GM12878 (cell line): Measurements from ENCODE around the gene RORC. TPM values are rescaled to one million over a fixed set of nuclear protein-coding genes. Genes with fewer than 3 reads are reported as not detected.

Source experiments
- ATAC-seq: fragments of 200-7000 bp; cut with Tn5 transposase; 3 replicates; pipeline ENCODE4 v1.9.1; 2020; ENCODE audit warnings: mild to moderate bottlenecking, moderate library complexity
- BruUV-seq: library from RNA; stranded (reverse); fragments of 400-500 nt; replicated peaks from 2 replicates; lab custom pipeline; 2021; lab: Mats Ljungman, UMichigan
- CTCF ChIA-PET: fragments of 300-600 bp; sonication (Branson Sonifier 250); formaldehyde crosslinking; extraction: SDS; loops from one replicate; lab custom pipeline; 2021; ENCODE audit warnings: inconsistent platforms; lab: Yijun Ruan, JAX
- POLR2A ChIA-PET: fragments of 350-600 bp; formaldehyde crosslinking; extraction: SDS; loops from one replicate; lab custom pipeline; 2021; ENCODE audit warnings: inconsistent platforms; lab: Charles Lee
- RAD21 ChIA-PET: fragments of 300-600 bp; sonication (Branson Sonifier 250); formaldehyde crosslinking; loops from one replicate; lab custom pipeline; 2023; ENCODE audit warnings: antibody characterized with exemption; ENCODE audit not compliant: unreplicated experiment; lab: Charles Lee
- SMC1A ChIA-PET: fragments of 300-600 bp; sonication (Branson Sonifier 250); formaldehyde crosslinking; loops from one replicate; lab custom pipeline; 2023; ENCODE audit not compliant: unreplicated experiment, uncharacterized antibody; lab: Charles Lee
- DNase-seq: peaks from one replicate; pipeline ENCODE4 v3.0.0-alpha.2; 2011; ENCODE audit warnings: low read depth, low spot score
- FAIRE-seq: peaks from 3 replicates; lab custom pipeline; 2011; peaks lifted over from hg19 to GRCh38; lab: Jason Lieb, UNC
- H2AFZ ChIP-seq: 2 replicates; pipeline ENCODE4 v1.6.0; 2011; ENCODE audit warnings: low read depth, low read length, control low read depth; ENCODE audit not compliant: control insufficient read depth
- H3K27ac ChIP-seq: 2 replicates; pipeline ENCODE4 v1.5.1; 2011; ENCODE audit warnings: control low read depth; ENCODE audit not compliant: control insufficient read depth, insufficient read depth
- H3K27me3 ChIP-seq, 2 experiments: replicated peaks in 1 of 2; 2 replicates each; pipeline versions ENCODE4 v1.6.0 to v1.6.1; 2011; ENCODE audit warnings: low read length in 1 of 2; ENCODE audit not compliant: control insufficient read depth in 2 of 2, insufficient read depth in 2 of 2
- H3K36me3 ChIP-seq, 2 experiments: 2 replicates each; pipeline ENCODE4 v1.5.1; 2011; ENCODE audit warnings: low read length in 1 of 2; ENCODE audit not compliant: control insufficient read depth in 2 of 2, insufficient read depth in 2 of 2
- H3K4me1 ChIP-seq: 2 replicates; pipeline ENCODE4 v1.6.1; 2011; ENCODE audit warnings: mild to moderate bottlenecking, low read length, moderate library complexity, mixed read lengths; ENCODE audit not compliant: control insufficient read depth, insufficient read depth
- H3K4me2 ChIP-seq: 2 replicates; pipeline ENCODE4 v1.6.0; 2011; ENCODE audit warnings: control low read depth; ENCODE audit not compliant: control insufficient read depth, insufficient read depth
- H3K4me3 ChIP-seq: fragments of 200-600 bp; sonication (generic); 2 replicates; pipeline ENCODE4 v1.5.1; 2016
- H3K79me2 ChIP-seq: 2 replicates; pipeline ENCODE4 v1.6.0; 2011; ENCODE audit warnings: low read length; ENCODE audit not compliant: control insufficient read depth, insufficient read depth
- H3K9ac ChIP-seq: 2 replicates; pipeline ENCODE4 v1.8.0; 2011; ENCODE audit warnings: low read length, control low read depth, mixed read lengths; ENCODE audit not compliant: control insufficient read depth, insufficient read depth
- H3K9me3 ChIP-seq: replicated peaks from 3 replicates; pipeline ENCODE4 v1.5.1; 2011; ENCODE audit warnings: mild to moderate bottlenecking, low read length; ENCODE audit not compliant: control insufficient read depth, insufficient read depth
- H4K20me1 ChIP-seq: 2 replicates; pipeline ENCODE4 v1.6.0; 2011; ENCODE audit not compliant: control insufficient read depth, insufficient read depth
- CEBPB ChIP-seq, 2 experiments: fragments of 150-350 bp in 1 of 2; IDR thresholded peaks; 2 replicates each; pipeline ENCODE4 v1.6.1; 2012 to 2014; ENCODE audit warnings: low read depth in 2 of 2, low read length in 2 of 2, borderline replicate concordance in 1 of 2, inconsistent platforms in 1 of 2
- HDAC2 ChIP-seq: fragments of 200-600 bp; sonication (generic); IDR thresholded peaks from 2 replicates; pipeline ENCODE4 v1.6.1; 2017
- KDM1A ChIP-seq: fragments of 200-600 bp; sonication (generic); IDR thresholded peaks from 2 replicates; pipeline ENCODE4 v1.6.1; 2016; ENCODE audit warnings: borderline replicate concordance
- NFIC ChIP-seq: IDR thresholded peaks from 2 replicates; pipeline ENCODE4 v1.6.1; 2012; ENCODE audit warnings: low read depth, mild to moderate bottlenecking, inconsistent platforms, low read length, moderate library complexity
- SIN3A ChIP-seq: IDR thresholded peaks from 2 replicates; pipeline ENCODE4 v1.6.1; 2012; ENCODE audit warnings: low read depth, low read length, improper control_type of control experiment
- SIX5 ChIP-seq: IDR thresholded peaks from 2 replicates; pipeline ENCODE4 v1.6.1; 2011; ENCODE audit warnings: mild to moderate bottlenecking, low read depth, low read length, moderate library complexity; ENCODE audit not compliant: severe bottlenecking
- SRF ChIP-seq, 2 experiments: IDR thresholded peaks; 2 replicates each; pipeline ENCODE4 v1.6.1; 2011; ENCODE audit warnings: low read depth in 2 of 2, low read length in 2 of 2, mild to moderate bottlenecking in 1 of 2, moderate library complexity in 1 of 2
- ZNF207 ChIP-seq: fragments of 450-650 bp; IDR thresholded peaks from 2 replicates; pipeline ENCODE4 v1.6.1; 2014; ENCODE audit warnings: antibody characterized with exemption, mild to moderate bottlenecking, borderline replicate concordance
- WGBS: methylation state at CpG from one replicate; pipeline ENCODE4 v1.1.6; 2016; ENCODE audit warnings: low lambda C conversion rate; ENCODE audit not compliant: insufficient replicate concordance, insufficient coverage; ENCODE audit errors: missing lambda C conversion rate; 5-methylcytosine and 5-hydroxymethylcytosine counted together
- in situ Hi-C: fragments of 300-500 bp; cut with MboI; formaldehyde crosslinking; loops from 9 replicates; pipeline ENCODE4 v1.14.3; 2018; ENCODE audit warnings: mixed read lengths
- intact Hi-C: fragments of 100-400 bp; cut with micrococcal nuclease; formaldehyde crosslinking; loops from one replicate; pipeline ENCODE4 v1.14.2; 2022; ENCODE audit not compliant: unreplicated experiment
- polyA plus RNA-seq, 11 experiments: library from polyadenylated mRNA; depleted of rRNA in 4 of 11; unstranded in 6 of 11; stranded (reverse) in 5 of 11; fragments of >200 nt; fragmentation: Nextera tagmentation in 4 of 11; fragmentation: Illumina TruSeq in 1 of 11; extraction: Ambion mirVana in 4 of 11; extraction: Trizol in 1 of 11; gene quantifications; 1 replicate in 1 of 11; 2 replicates in 10 of 11; pipeline versions ENCODE4 v1.2.1 to v1.2.3, GENCODE V29; 2011 to 2016; ENCODE audit warnings: inconsistent platforms in 2 of 11, missing spikeins in 2 of 11, low read depth in 1 of 11
- total RNA-seq, 4 experiments: library from RNA; depleted of rRNA in 3 of 4; stranded (reverse); fragments of >200 nt in 3 of 4; fragmentation: Illumina TruSeq in 1 of 4; extraction: Trizol in 1 of 4; gene quantifications; 2 replicates each; pipeline versions ENCODE4 v1.2.1 to v1.2.3, GENCODE V29; 2013 to 2021
- TF ChIP-seq, protein P1 (sequence below): fragments of 450-650 bp; IDR thresholded peaks from 2 replicates; pipeline ENCODE4 v1.6.1; 2017; ENCODE audit warnings: low read depth, mild to moderate bottlenecking, moderate library complexity
- TF ChIP-seq, protein P2 (sequence below): fragments of 450-650 bp; IDR thresholded peaks from 2 replicates; pipeline ENCODE4 v1.6.1; 2018; ENCODE audit warnings: borderline replicate concordance, mild to moderate bottlenecking; ENCODE audit not compliant: partially characterized antibody

The RORC gene
- total and polyA plus RNA-seq, 10 of the 15 experiments (the other 5 are each of a cell fraction or from before 2014, with no cell fraction given) = not detected

DNA sequence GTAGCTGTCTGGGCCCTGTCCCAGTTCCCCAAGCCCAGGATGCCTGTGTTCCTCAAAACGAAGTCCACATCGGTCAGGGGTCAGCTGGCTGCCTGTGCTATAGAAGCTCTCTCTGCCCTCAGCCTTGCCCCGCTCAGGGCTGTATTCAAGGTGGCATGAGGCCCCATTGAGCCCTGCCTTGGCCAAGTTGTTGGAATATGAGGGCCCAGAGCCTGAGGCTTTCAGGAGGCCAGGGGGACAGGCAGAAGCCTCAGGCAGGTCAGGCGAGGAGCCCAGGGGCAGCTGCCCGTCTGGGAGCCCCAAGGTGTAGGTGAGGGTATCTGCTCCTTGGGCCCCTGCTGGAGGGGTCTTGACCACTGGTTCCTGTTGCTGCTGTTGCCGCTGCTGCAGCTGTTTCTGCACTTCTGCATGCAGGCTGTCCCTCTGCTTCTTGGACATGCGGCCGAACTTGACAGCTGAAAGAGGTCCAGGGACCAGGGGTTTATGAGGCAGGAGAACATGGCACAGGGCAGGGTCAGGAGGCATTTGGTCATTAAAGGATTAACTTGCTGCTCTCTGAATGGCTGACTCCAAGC, 16.5 kb downstream of the RORC start:
- Histone ChIP-seq H3K4me2 (no peak overlapping the region), H2AFZ (no peak overlapping the region), H4K20me1 (no peaks in the 10 kb centered on the region), H3K79me2 (no peaks in the 10 kb centered on the region), H3K4me1 (no peaks in the 10 kb centered on the region), H3K27me3 (peaks cover 0 to 4% of the 10 kb centered on the region in 2 experiments; a peak in 2 of 4 replicates), H3K27ac (no peak overlapping the region), H3K9ac (no peak overlapping the region), H3K9me3 (no peaks in the 10 kb centered on the region), H3K36me3 (no peaks in the 10 kb centered on the region), H3K4me3 (no peak overlapping the region)
- in situ Hi-C loops (no loop called here), intact Hi-C loops (no loop called here)
- TF ChIP-seq, protein P1, sequence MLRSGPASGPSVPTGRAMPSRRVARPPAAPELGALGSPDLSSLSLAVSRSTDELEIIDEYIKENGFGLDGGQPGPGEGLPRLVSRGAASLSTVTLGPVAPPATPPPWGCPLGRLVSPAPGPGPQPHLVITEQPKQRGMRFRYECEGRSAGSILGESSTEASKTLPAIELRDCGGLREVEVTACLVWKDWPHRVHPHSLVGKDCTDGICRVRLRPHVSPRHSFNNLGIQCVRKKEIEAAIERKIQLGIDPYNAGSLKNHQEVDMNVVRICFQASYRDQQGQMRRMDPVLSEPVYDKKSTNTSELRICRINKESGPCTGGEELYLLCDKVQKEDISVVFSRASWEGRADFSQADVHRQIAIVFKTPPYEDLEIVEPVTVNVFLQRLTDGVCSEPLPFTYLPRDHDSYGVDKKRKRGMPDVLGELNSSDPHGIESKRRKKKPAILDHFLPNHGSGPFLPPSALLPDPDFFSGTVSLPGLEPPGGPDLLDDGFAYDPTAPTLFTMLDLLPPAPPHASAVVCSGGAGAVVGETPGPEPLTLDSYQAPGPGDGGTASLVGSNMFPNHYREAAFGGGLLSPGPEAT = no peak
- no peak for TF ChIP-seq HDAC2
- no peak for TF ChIP-seq SIX5
- TF ChIP-seq SRF (IDR thresholded peaks at IDR 0.05; ENCODE audit: low read depth in 2 of 2, low read length in 2 of 2) = no peak
- no peak for TF ChIP-seq CEBPB (IDR thresholded peaks at IDR 0.05; ENCODE audit: borderline replicate concordance in 1 of 2, low read depth in 2 of 2, low read length in 2 of 2)
- no peak for TF ChIP-seq ZNF207
- TF ChIP-seq SIN3A = no peak
- no peak for TF ChIP-seq NFIC
- TF ChIP-seq, protein P2, sequence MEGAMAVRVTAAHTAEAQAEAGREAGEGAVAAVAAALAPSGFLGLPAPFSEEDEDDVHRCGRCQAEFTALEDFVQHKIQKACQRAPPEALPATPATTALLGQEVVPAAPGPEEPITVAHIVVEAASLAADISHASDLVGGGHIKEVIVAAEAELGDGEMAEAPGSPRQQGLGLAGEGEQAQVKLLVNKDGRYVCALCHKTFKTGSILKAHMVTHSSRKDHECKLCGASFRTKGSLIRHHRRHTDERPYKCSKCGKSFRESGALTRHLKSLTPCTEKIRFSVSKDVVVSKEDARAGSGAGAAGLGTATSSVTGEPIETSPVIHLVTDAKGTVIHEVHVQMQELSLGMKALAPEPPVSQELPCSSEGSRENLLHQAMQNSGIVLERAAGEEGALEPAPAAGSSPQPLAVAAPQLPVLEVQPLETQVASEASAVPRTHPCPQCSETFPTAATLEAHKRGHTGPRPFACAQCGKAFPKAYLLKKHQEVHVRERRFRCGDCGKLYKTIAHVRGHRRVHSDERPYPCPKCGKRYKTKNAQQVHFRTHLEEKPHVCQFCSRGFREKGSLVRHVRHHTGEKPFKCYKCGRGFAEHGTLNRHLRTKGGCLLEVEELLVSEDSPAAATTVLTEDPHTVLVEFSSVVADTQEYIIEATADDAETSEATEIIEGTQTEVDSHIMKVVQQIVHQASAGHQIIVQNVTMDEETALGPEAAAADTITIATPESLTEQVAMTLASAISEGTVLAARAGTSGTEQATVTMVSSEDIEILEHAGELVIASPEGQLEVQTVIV = no peak
- TF ChIP-seq KDM1A = no peak
- DNase-seq (no peak), ATAC-seq (no peak), FAIRE-seq (no peak)
- ChIA-PET SMC1A (no interaction called here), POLR2A (no interaction called here), CTCF (no interaction called here), RAD21 (no interaction called here)
- 22% methylated on average over 8 of the region's 8 CpGs for WGBS
- no TSS peak for BruUV-seq
